ENCODE measurements around the gene KLC1. TPM values are rescaled to one million over a fixed set of nuclear protein-coding genes. Genes with fewer than 3 reads are reported as not detected.

KLC1 gene
- total and polyA plus RNA-seq, 2 of the 13 experiments (the other 11 are each of a cell fraction or from before 2014, with no cell fraction given), result 53.2 to 63.5 TPM

- TF ChIP-seq SNAPC4 (CRISPR knock-in tag; IDR thresholded peaks at IDR 0.05) (no peak), ZSCAN30 (CRISPR knock-in tag; IDR thresholded peaks at IDR 0.05) (no peak), STAG1 (CRISPR knock-in tag; IDR thresholded peaks at IDR 0.05) (no peak), ZNF432 (CRISPR knock-in tag; IDR thresholded peaks at IDR 0.05; ENCODE audit: borderline replicate concordance) (no peak), ZFX (CRISPR knock-in tag; IDR thresholded peaks at IDR 0.05; ENCODE audit: low read depth) (no peak)
- TF ChIP-seq, protein P1, sequence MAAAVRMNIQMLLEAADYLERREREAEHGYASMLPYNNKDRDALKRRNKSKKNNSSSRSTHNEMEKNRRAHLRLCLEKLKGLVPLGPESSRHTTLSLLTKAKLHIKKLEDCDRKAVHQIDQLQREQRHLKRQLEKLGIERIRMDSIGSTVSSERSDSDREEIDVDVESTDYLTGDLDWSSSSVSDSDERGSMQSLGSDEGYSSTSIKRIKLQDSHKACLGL (CRISPR knock-in tag; IDR thresholded peaks at IDR 0.05), result no peak
Measured at GRCh38 chr14:103638594-103638993, 9.6 kb downstream of the KLC1 start (continued).

DNA sequence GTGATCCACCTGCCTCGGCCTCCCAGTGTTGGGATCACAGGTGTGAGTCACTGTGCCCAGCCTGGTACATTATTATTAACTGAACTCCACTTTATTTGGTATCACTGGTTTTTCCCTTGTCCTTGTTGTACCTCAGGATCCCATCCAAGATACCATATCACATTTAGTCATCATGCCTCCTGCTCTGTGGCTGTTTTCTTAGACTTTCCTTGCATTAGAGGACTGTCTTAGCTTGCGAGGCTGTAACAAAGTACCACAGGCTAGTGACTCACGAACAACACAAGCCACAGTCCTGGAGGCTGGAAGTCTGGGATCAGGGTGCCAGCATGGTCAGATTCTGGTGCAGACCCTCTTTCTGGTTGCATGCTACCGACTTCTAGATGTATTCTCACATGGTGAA, 12.2 kb downstream of the KLC1 start:
- Histone ChIP-seq H3K4me2 (ENCODE audit: low read depth, low read length) (no peak overlapping the region), H3K9ac (ENCODE audit: insufficient read depth, low read depth, low read length) (no peak overlapping the region), H4K20me1 (ENCODE audit: insufficient read depth, low read length) (peaks cover 6% of the 10 kb centered on the region; the same call in 1 of the 2 replicates), H2AFZ (ENCODE audit: low read length) (no peak overlapping the region), H3K27ac (ENCODE audit: extremely low read length, insufficient read depth, low read length) (no peak overlapping the region), H3K79me2 (ENCODE audit: insufficient read depth, low read length) (peaks cover 65% of the 10 kb centered on the region), H3K4me3 (replicated peaks in 1 of 3; ENCODE audit: insufficient read depth in 1 of 3, low read depth in 2 of 3, low read length in 3 of 3) (no peak overlapping the region), H3K36me3 (replicated peaks in 1 of 2; ENCODE audit: control insufficient read depth in 1 of 2, insufficient read depth in 2 of 2, low read length in 2 of 2) (peaks cover 0 to 10% of the 10 kb centered on the region in 2 experiments; a peak in 1 of 5 replicates), H3K27me3 (ENCODE audit: control insufficient read depth in 1 of 2, insufficient read depth in 2 of 2, low read length in 2 of 2) (no peaks in the 10 kb centered on the region), H3K9me3 (ENCODE audit: low read length) (no peaks in the 10 kb centered on the region), H3K4me1 (ENCODE audit: insufficient read depth, low read length) (no peaks in the 10 kb centered on the region)
- FAIRE-seq (no peak), DNase-seq (ENCODE audit: low spot score) (no peak), ATAC-seq (no peak)
- ChIA-PET CTCF (ENCODE audit: low intra/inter-chr PET ratio, low total read pairs) (no interaction called here), POLR2A (interaction anchor here (1.2 kb wide), 1 partner anchor 12 kb away, joined by 3 read pairs; the partner anchor contains the start of gene KLC1)
- intact Hi-C loops (cut with micrococcal nuclease; ENCODE audit: unreplicated experiment) (no loop called here), in situ Hi-C loops (cut with HindIII; ENCODE audit: extremely low pct_ligation_motif_present, low pct_unique_long_range_greater_than_20kb) (no loop called here)
- 95% methylated on average over 4 of the region's 4 CpGs for WGBS (ENCODE audit: low lambda C conversion rate)
- BruUV-seq (replicated peaks), result no TSS peak
- TF ChIP-seq ZSCAN12 (CRISPR knock-in tag; IDR thresholded peaks at IDR 0.05), result no peak
- TF ChIP-seq ATF7 (IDR thresholded peaks at IDR 0.05), result no peak
- no peak for TF ChIP-seq ATF7 (CRISPR knock-in tag; IDR thresholded peaks at IDR 0.05)
- TF ChIP-seq HNRNPH1 (optimal IDR thresholded peaks at IDR 0.05; ENCODE audit: low read depth, low read length), result no peak
- TF ChIP-seq HNF1B (CRISPR knock-in tag; IDR thresholded peaks at IDR 0.05), result no peak
- TF ChIP-seq ZNF616 (CRISPR knock-in tag; IDR thresholded peaks at IDR 0.05; ENCODE audit: low read depth), result no peak
- no peak for TF ChIP-seq NR1H2 (CRISPR knock-in tag; IDR thresholded peaks at IDR 0.05; ENCODE audit: borderline replicate concordance, low read depth)

All from HepG2 (cell line).